HG02840 (cell line): ENCODE results near the gene RBM34.
"Not testable (repeated sequence)": the region's sequence is repeated elsewhere in the genome, so short reads cannot be mapped to it uniquely, and the experiment has no call there.

Experiments used
- ATAC-seq: cut with Tn5 transposase; IDR thresholded peaks from one replicate; pipeline ENCODE4 v1.9.1; 2021; ENCODE audit warnings: mild to moderate bottlenecking, moderate library complexity, moderate number of reproducible peaks; ENCODE audit not compliant: unreplicated experiment, low FRiP score

RBM34 gene, protein sequence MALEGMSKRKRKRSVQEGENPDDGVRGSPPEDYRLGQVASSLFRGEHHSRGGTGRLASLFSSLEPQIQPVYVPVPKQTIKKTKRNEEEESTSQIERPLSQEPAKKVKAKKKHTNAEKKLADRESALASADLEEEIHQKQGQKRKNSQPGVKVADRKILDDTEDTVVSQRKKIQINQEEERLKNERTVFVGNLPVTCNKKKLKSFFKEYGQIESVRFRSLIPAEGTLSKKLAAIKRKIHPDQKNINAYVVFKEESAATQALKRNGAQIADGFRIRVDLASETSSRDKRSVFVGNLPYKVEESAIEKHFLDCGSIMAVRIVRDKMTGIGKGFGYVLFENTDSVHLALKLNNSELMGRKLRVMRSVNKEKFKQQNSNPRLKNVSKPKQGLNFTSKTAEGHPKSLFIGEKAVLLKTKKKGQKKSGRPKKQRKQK

GRCh38 chr1:235160957-235161684 is at the start of gene RBM34:
RBM34 (minus strand) TSS chr1:235161250; CDS start chr1:235161226, 24 bp downstream.
- ATAC-seq: peak; percentile 91

GRCh38 chr1:235207209-235207565 is 46.1 kb upstream of the RBM34 start:
- no peak for ATAC-seq

DNA sequence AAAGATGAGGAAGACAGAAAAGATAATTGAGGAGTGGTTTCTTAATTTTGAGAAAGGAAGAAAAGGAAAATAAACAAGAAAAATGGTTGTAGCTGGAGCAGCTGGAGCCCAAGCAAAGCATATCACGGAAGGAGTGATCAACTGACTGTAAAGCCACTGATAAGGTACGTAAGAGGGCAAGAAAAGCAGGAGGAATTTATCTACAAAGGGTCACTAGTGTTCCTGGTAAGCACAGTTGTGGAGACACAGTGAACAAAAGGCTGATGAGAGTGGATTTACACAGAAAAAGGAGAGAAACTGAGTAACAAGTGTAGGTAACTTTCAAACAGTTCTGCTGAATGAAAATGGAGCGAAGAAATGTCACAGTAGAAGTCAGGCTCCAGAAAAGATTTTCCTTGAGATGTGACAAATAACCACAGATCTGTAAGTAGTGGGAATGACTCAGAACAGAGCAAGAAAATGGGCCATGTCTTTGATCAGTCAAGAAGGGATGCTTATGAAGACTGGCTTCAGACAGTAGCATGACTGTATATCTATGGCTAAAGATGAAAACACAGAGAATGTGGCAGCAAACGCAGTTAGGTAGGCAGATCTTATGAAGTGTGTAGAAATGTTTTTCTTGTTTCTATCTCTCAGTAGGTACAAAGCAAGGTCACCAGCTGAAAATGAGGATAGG is 45.6 kb upstream of the RBM34 start:
- ATAC-seq: no peak

DNA sequence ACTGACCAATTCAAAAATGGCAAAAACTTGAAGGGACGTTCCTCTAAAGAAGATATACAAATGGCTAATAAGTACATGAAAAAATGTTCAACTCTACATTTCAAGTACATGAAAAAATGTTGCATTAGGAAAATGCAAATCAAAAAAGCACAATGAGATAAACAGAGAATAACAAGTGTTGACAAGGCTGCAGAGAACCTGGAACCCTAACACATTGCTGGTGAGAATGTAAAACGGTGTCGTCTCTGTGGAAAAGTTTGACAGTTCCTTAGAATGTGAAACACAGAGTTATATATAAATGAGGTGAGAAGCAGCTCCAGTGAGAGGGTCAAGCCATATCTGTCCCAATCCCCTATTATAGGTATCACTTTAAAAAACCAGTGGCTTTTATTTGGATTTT is 44.6 kb upstream of the RBM34 start:
- ATAC-seq: no peak

- no peak for ATAC-seq
These were observed 42.4 kb upstream of the RBM34 start for GRCh38 chr1:235203428-235203827.

GRCh38 chr1:235202447-235202846 is 41.4 kb upstream of the RBM34 start:
- not testable (repeated sequence) for ATAC-seq

DNA sequence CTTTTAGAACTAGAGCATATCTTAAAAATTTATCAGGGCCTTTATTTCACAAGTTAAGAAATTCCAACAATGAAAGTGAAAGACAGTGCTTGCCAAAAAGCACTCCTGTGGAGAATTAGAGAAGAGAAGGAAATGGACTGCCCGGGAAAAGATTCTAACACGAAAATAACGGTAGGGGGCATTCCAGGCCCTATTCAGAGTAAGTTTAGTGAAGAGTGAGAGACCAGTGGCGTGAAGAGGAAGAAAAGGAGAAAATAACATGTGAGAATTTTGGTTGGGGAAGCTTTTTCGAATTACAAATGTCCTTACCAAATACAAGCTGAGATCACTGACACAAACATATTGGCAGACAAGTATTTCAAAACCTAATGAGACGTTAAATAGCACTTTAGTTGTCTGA is 38.4 kb upstream of the RBM34 start:
- ATAC-seq: no peak

DNA sequence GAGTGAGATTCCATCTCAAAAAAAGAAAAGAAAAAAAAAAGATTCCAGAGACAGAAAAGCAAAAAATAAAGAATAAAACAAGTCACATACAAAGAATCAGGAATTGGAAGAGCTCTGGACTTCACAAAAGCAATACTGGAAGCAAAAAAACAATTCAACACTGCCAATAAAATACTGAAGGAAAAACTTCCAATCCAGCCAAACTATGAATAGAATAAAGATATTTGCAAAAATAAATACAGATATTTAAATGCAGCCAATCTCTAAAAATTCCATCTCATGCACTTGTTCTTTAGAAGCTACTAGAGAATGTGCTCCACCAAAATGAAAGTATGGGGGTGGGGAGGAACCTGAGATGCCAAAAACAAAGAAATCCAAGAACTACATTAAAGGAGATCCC is 29.4 kb upstream of the RBM34 start:
- ATAC-seq: no peak

- no peak for ATAC-seq
These were observed 26.3 kb upstream of the RBM34 start for GRCh38 chr1:235187316-235187715.

DNA sequence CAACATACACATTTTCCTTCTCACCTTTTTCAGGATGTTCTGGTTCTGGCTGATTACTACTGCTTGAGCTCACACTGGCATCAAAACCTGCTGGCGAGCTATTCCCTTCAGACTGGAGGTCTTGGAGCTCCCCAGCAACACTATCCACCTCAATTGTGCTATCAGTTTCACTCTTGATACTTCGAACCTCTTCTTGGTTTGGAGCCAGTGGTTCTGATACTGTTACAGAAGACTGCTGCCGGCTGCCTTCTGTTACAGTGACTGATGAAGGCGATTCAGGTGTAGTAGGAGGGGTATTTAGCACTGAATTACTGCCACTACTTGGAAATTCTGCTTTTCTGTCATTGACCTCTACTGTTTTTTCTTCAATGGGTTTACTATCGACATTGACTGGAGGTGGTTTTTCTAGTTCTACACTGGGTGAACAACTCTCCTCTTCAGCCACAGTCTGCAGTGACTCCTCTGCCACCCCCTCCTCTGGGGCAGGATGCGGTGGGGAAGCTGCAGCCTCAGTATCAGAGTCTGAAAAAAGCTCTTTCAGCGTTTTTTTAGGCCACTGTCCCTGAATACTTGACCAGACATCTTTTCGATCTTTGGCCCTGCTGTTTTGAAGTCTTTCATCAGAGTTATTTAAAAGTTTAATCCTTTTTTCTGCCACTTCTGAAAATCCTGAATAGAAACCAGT is 20.7 kb upstream of the RBM34 start:
- ATAC-seq: no peak

GRCh38 chr1:235180916-235181460 is 19.9 kb upstream of the RBM34 start:
- ATAC-seq: no peak

DNA sequence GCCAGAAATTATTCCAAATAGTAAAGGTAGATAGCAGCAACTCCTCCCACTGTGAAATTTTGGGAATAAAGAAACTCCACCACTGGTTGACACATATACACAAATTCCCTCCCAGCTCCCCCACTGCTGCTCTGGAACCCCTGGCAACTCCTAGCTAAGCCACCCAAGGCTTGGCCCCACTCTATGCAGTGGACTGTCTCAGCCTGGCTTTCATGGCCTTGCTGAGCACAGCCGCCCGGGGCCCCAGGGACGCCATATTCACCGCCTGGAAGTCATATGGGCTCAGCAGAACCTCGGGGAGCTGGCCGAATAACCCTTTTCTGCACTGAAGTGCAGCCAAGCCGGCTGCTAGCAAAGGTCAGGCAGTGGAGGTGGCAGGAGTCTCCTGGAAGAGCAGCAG is 15.4 kb upstream of the RBM34 start:
- ATAC-seq: no peak

DNA sequence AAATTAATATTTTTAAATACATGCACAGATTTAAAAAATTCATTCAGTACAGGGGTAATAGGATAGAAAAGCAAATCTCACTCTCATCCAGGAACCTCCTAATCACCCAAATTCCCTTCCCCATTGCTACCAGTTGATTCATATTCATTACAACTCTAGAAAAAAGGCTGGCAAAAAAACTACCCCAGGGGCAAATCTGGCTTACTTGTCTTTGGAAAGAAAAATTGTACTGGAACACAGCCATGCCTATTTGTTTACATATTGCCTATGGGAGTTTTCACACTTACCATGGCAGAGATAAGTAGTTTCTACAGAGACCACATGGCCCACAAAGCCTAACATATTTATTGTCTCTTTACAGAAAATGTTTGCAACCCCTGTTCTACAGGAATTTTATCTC is 8.9 kb upstream of the RBM34 start:
- no peak for ATAC-seq

DNA sequence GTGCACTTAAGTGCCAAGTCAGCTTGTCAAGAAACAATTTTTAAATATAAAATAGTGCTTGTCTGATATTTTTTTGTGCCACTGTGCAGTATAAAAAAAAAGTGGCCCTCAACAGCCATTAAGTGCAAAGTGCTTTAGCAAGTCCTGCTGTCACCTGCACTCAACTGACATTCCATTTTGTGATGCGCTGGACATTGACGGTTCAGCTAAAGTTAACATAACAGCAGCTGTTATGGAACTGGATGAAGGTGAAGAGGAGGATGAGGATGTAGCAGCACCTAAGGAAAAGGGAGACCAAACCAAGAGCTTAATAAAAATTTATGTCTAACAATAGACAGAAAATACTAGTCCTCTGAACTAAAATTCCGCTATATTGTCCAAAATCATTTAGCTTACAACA is 7.3 kb upstream of the RBM34 start:
- ATAC-seq: no peak

GRCh38 chr1:235161685-235162327 is 756 bp upstream of the RBM34 start:
- ATAC-seq: no peak

DNA sequence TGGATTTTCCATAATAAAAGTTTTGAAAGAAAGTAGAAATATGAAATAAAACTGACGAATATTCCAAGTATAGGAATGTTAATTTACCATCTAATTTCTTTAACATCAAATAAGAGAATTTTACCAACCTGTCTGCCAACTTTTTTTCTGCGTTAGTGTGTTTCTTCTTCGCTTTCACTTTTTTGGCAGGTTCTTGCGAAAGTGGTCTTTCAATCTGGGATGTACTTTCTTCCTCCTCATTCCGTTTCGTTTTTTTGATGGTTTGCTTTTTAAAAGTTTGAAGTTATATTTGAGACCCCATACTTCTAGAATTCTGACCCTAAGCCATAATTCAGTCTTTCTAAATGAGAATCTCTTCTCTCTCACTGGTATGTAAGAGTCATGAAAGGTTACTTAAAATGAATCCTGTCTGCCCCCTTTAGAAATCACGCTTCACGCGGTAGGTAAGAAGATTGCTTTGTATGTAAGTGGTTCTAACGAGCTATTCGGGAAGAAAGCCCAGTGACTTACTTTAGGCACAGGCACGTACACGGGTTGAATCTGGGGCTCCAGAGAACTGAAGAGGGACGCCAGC is 580 bp downstream of the RBM34 start:
- ATAC-seq: no peak

- ATAC-seq: not testable (repeated sequence)
These were observed 1.1 kb downstream of the RBM34 start for GRCh38 chr1:235159930-235160329.

DNA sequence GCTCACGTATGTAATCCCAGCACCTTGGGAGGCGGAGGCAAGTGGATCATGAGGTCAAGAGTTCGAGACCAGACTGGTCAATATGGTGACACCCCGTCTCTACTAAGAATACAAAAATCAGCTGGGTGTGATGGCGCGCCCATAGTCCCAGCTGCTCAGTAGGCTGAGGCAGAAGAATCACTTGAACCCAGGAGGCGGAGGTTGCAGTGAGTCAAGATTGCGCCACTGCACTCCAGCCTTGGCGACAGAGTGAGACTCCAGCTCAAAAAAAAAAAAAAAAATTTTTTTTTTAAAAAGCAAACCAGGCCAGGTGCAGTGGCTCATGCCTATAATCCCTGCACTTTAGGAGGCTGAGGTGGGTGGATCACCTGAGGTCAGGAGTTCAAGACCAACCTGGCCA is 1.8 kb downstream of the RBM34 start:
- ATAC-seq: not testable (repeated sequence)

- ATAC-seq: no peak
These were observed 2.4 kb downstream of the RBM34 start for GRCh38 chr1:235158680-235159079.

DNA sequence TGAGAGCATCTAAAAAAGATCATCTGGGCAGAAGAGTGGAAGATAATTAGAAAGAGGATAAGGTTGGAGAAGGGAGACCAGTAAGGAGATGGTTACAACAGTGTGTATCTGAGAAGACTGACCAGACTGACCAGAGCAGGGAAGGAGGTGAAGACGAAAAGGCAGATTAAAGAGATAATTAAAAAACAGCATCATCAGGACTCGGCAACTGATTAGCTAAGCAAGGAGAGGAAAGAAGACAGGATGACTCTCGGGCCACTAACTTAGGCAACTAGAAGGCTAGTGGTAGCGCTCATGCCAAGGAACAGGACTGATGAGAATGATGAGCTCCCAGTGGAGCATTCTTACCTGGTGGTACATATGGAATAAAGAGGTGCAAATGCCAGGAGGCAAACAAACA is 3.9 kb downstream of the RBM34 start:
- ATAC-seq: no peak
